ENCODE data around the gene FZD10. TPM values are rescaled to one million over a fixed set of nuclear protein-coding genes. Genes with fewer than 3 reads are reported as not detected.

FZD10 gene
- polyA plus RNA-seq, 3 donors: not detected

GRCh38 chr12:130134563-130134915 is 27.7 kb upstream of the FZD10 start:
- Histone ChIP-seq H2AFZ (ENCODE audit: insufficient read depth, low read depth, low read length, poor library complexity, severe bottlenecking) (no peak overlapping the region), H4K20me1 (ENCODE audit: insufficient read depth, low read length) (no peaks in the 10 kb centered on the region), H3K36me3 (replicated peaks in 1 of 2; ENCODE audit: control insufficient read depth in 1 of 2, insufficient read depth in 2 of 2, low read length in 2 of 2) (no peaks in the 10 kb centered on the region), H3K9me3 (replicated peaks in 1 of 2; ENCODE audit: control insufficient read depth in 1 of 2, insufficient read depth in 1 of 2, low read length in 2 of 2) (no peaks in the 10 kb centered on the region), H3K27ac (ENCODE audit: low read depth in 1 of 2, low read length in 2 of 2) (no peak overlapping the region), H3K9ac (ENCODE audit: insufficient read depth, low read length, poor library complexity, severe bottlenecking) (no peak overlapping the region), H3K4me2 (replicated peaks; ENCODE audit: extremely low read depth, low read length, poor library complexity, severe bottlenecking) (no peak overlapping the region), H3K27me3 (ENCODE audit: control insufficient read depth in 2 of 2, insufficient read depth in 2 of 2, low read length in 2 of 2) (no peaks in the 10 kb centered on the region), H3K4me1 (ENCODE audit: control insufficient read depth in 1 of 2, insufficient read depth in 2 of 2, low read length in 2 of 2) (no peaks in the 10 kb centered on the region), H3K4me3 (replicated peaks in 1 of 3; ENCODE audit: low read depth in 2 of 3, low read length in 3 of 3) (no peak overlapping the region), H3K79me2 (ENCODE audit: insufficient read depth, low read length) (no peaks in the 10 kb centered on the region)
- TF ChIP-seq CTCF (IDR thresholded peaks at IDR 0.05): no peak
- Mint-ChIP-seq H3K27me3 (ENCODE audit: low read depth in 3 of 3) (peaks cover 0 to 8% (median 7%) of the 10 kb centered on the region in 3 donors), H3K4me3 (no peak overlapping the region), H3K27ac (no peak overlapping the region), H3K4me1 (no peaks in the 10 kb centered on the region), H3K36me3 (no peaks in the 10 kb centered on the region), H3K9me3 (peaks cover 0 to 13% (median 2%) of the 10 kb centered on the region in 7 donors)
- intact Hi-C loops (cut with micrococcal nuclease): no loop called here
- 61% methylated on average over 3 of the region's 8 CpGs for WGBS (ENCODE audit: insufficient coverage)
- no peak for DNase-seq

DNA sequence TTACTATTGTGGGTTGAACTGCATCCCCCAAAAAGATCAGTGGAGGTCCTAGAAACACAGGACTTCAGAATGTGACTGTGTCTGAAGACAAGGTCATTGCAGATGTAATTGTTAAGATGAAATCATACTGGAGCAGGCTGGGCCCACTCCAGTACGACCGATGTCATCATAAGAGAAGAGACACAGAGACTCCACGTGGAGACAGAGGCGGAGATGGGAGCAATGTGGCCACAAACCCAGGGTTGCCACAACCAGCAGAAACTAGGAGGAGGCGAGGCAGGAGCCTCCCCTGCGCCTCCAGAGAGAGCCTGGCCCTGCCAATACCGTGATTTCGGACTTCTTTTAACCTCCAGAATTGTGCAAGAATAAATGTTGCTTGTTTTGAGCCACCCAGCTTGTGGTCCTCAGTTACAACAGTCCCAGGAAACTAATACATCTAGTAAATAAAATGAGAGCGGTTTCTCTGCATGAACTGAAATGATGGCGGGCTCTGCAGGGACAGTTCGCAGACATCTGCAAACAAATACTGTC is 25.7 kb upstream of the FZD10 start:
- no peak overlapping the region for H3K4me2 ChIP-seq (replicated peaks; ENCODE audit: extremely low read depth, low read length, poor library complexity, severe bottlenecking)
- H3K27me3 ChIP-seq (ENCODE audit: control insufficient read depth in 2 of 2, insufficient read depth in 2 of 2, low read length in 2 of 2): no peaks in the 10 kb centered on the region
- no peak overlapping the region for H3K9ac ChIP-seq (ENCODE audit: insufficient read depth, low read length, poor library complexity, severe bottlenecking)
- no peak for DNase-seq
- TF ChIP-seq CTCF (IDR thresholded peaks at IDR 0.05): no peak
- Mint-ChIP-seq H3K9me3 (peaks cover 0 to 12% (median 2%) of the 10 kb centered on the region in 7 donors), H3K4me1 (no peaks in the 10 kb centered on the region), H3K36me3 (no peaks in the 10 kb centered on the region), H3K4me3 (no peak overlapping the region), H3K27me3 (ENCODE audit: low read depth in 3 of 3) (peaks cover 0 to 8% (median 7%) of the 10 kb centered on the region in 3 donors), H3K27ac (no peak overlapping the region)
- no peak overlapping the region for H2AFZ ChIP-seq (ENCODE audit: insufficient read depth, low read depth, low read length, poor library complexity, severe bottlenecking)
- no peak overlapping the region for H3K27ac ChIP-seq (ENCODE audit: low read depth in 1 of 2, low read length in 2 of 2)
- WGBS (ENCODE audit: insufficient coverage): 93% methylated on average over 5 of the region's 11 CpGs
- no peaks in the 10 kb centered on the region for H3K4me1 ChIP-seq (ENCODE audit: control insufficient read depth in 1 of 2, insufficient read depth in 2 of 2, low read length in 2 of 2)
- intact Hi-C loops (cut with micrococcal nuclease): no loop called here
- H4K20me1 ChIP-seq (ENCODE audit: insufficient read depth, low read length): no peaks in the 10 kb centered on the region
- no peaks in the 10 kb centered on the region for H3K9me3 ChIP-seq (replicated peaks in 1 of 2; ENCODE audit: control insufficient read depth in 1 of 2, insufficient read depth in 1 of 2, low read length in 2 of 2)
- H3K79me2 ChIP-seq (ENCODE audit: insufficient read depth, low read length): no peaks in the 10 kb centered on the region
- H3K4me3 ChIP-seq (replicated peaks in 1 of 3; ENCODE audit: low read depth in 2 of 3, low read length in 3 of 3): no peak overlapping the region
- no peaks in the 10 kb centered on the region for H3K36me3 ChIP-seq (replicated peaks in 1 of 2; ENCODE audit: control insufficient read depth in 1 of 2, insufficient read depth in 2 of 2, low read length in 2 of 2)
